DND-41 (cell line): ENCODE results near the gene TBC1D1.

Experiments used
- CTCF ChIP-seq: IDR thresholded peaks from 2 replicates; pipeline ENCODE4 v1.5.1; 2012; ENCODE audit warnings: borderline replicate concordance, low read length, moderate library complexity, mild to moderate bottlenecking; ENCODE audit not compliant: poor library complexity, severe bottlenecking; ENCODE audit errors: extremely low read depth
- EZH2 ChIP-seq: IDR thresholded peaks from 3 replicates; pipeline ENCODE4 v1.6.1; 2012; ENCODE audit warnings: borderline replicate concordance, low read depth, mild to moderate bottlenecking, moderate library complexity, low read length, inconsistent platforms; ENCODE audit not compliant: severe bottlenecking

DNA sequence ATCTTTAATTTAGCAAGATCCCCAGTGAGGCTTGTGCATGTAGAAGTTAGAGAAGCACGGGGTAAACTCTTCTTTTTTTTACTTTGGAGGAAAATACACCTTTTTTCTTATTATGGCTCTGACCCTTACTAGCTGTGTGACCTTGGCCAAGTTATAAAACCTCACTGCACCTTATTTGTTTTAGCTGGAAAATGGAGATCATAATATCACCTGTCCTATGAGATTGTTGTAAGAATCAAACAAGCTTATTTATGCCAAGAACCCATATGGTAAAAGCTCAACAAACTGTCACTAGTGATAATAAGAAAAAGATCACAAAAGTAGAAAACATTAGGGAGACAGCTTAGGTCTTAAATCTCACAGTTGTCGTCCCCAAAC lies 196.0 kb downstream of the TBC1D1 start:
- no peak for TF ChIP-seq CTCF
- TF ChIP-seq EZH2: no peak
